ACC112 (cell line): Measurements from ENCODE around the gene TCF19.

ENCODE experiments used
- H2AFZ ChIP-seq: fragments of 200-600 bp; sonication (generic); one replicate; pipeline ENCODE4 v1.6.0; 2017; ENCODE audit warnings: antibody characterized with exemption, low read length; ENCODE audit not compliant: unreplicated experiment
- H3K27ac ChIP-seq: fragments of 200-600 bp; sonication (generic); 2 replicates; pipeline ENCODE4 v1.5.1; 2014; ENCODE audit warnings: low read depth, mild to moderate bottlenecking, antibody characterized with exemption, low read length, moderate library complexity
- H3K27me3 ChIP-seq: fragments of 200-600 bp; sonication (generic); 2 replicates; pipeline ENCODE4 v1.6.1; 2014; ENCODE audit warnings: mild to moderate bottlenecking, antibody characterized with exemption, low read length, moderate library complexity, mixed read lengths; ENCODE audit not compliant: insufficient read depth
- H3K36me3 ChIP-seq: fragments of 200-600 bp; sonication (generic); 2 replicates; pipeline ENCODE4 v1.6.1; 2016; ENCODE audit warnings: mild to moderate bottlenecking, antibody characterized with exemption, low read length, moderate library complexity, mixed read lengths; ENCODE audit not compliant: insufficient read depth
- H3K4me1 ChIP-seq: fragments of 200-600 bp; sonication (generic); one replicate; pipeline ENCODE4 v1.6.1; 2016; ENCODE audit warnings: low read length, mixed read lengths; ENCODE audit not compliant: insufficient read depth, unreplicated experiment, control insufficient read depth
- H3K4me3 ChIP-seq: fragments of 200-600 bp; sonication (generic); 2 replicates; pipeline ENCODE4 v1.5.1; 2014; ENCODE audit warnings: mild to moderate bottlenecking, low read depth, low read length
- H3K79me2 ChIP-seq: fragments of 200-600 bp; sonication (generic); one replicate; pipeline ENCODE4 v1.6.0; 2016; ENCODE audit warnings: low read length; ENCODE audit not compliant: control insufficient read depth, unreplicated experiment, insufficient read depth

Gene TCF19

GRCh38 chr6:31210741-31211532 lies 52.5 kb downstream of the TCF19 start:
- Histone ChIP-seq H3K79me2 (no peaks in the 10 kb centered on the region), H3K4me3 (no peak overlapping the region), H3K27me3 (no peaks in the 10 kb centered on the region), H2AFZ (no peak overlapping the region), H3K36me3 (no peaks in the 10 kb centered on the region), H3K4me1 (peaks cover 3% of the 10 kb centered on the region), H3K27ac (no peak overlapping the region)
